GM23248 (cell line): ENCODE results near the gene SCYL1. TPM values are rescaled to one million over a fixed set of nuclear protein-coding genes. Genes with fewer than 3 reads are reported as not detected.

Experiments used
- DNase-seq: peaks from one replicate; pipeline ENCODE4 v3.0.0-alpha.2; 2015
- H2AFZ ChIP-seq: fragments of 200-600 bp; sonication (generic); 2 replicates; pipeline ENCODE4 v1.6.1; 2016; ENCODE audit warnings: antibody characterized with exemption
- H3F3A ChIP-seq: fragments of 200-600 bp; sonication (generic); 2 replicates; pipeline ENCODE4 v1.6.1; 2016; ENCODE audit warnings: mild to moderate bottlenecking, antibody characterized with exemption, mixed run types; ENCODE audit not compliant: insufficient read depth
- H3K27ac ChIP-seq: fragments of 200-600 bp; sonication (generic); 2 replicates; pipeline ENCODE4 v1.5.1; 2016; ENCODE audit warnings: mild to moderate bottlenecking
- H3K27me3 ChIP-seq: fragments of 200-600 bp; sonication (generic); replicated peaks from 2 replicates; pipeline ENCODE4 v1.6.1; 2016; ENCODE audit warnings: mild to moderate bottlenecking; ENCODE audit not compliant: insufficient read depth
- H3K36me3 ChIP-seq: fragments of 200-600 bp; sonication (generic); 2 replicates; pipeline ENCODE4 v1.6.1; 2016; ENCODE audit warnings: low read depth, mild to moderate bottlenecking
- H3K4me1 ChIP-seq: fragments of 200-600 bp; sonication (generic); 2 replicates; pipeline ENCODE4 v1.6.1; 2016; ENCODE audit warnings: mild to moderate bottlenecking; ENCODE audit not compliant: insufficient read depth
- H3K4me2 ChIP-seq: fragments of 200-600 bp; sonication (generic); one replicate; pipeline ENCODE4 v1.6.1; 2016; ENCODE audit warnings: mild to moderate bottlenecking; ENCODE audit not compliant: unreplicated experiment
- H3K4me3 ChIP-seq: fragments of 200-600 bp; sonication (generic); 2 replicates; pipeline ENCODE4 v1.5.1; 2016; ENCODE audit warnings: mild to moderate bottlenecking
- H3K79me2 ChIP-seq: fragments of 200-600 bp; sonication (generic); 2 replicates; pipeline ENCODE4 v1.6.1; 2016; ENCODE audit warnings: mild to moderate bottlenecking; ENCODE audit not compliant: insufficient read depth
- H3K9ac ChIP-seq: fragments of 200-600 bp; sonication (generic); 2 replicates; pipeline ENCODE4 v1.6.1; 2016; ENCODE audit warnings: mild to moderate bottlenecking
- H3K9me2 ChIP-seq: fragments of 200-600 bp; sonication (generic); 2 replicates; pipeline ENCODE4 v1.6.1; 2016; ENCODE audit warnings: mixed run types, mild to moderate bottlenecking, moderate library complexity; ENCODE audit not compliant: insufficient read depth
- H3K9me3 ChIP-seq: fragments of 200-600 bp; sonication (generic); one replicate; pipeline ENCODE4 v1.6.1; 2017; ENCODE audit warnings: low read depth
- H4K20me1 ChIP-seq: fragments of 200-600 bp; sonication (generic); 2 replicates; pipeline ENCODE4 v1.6.0; 2016; ENCODE audit not compliant: insufficient read depth
- EZH2 ChIP-seq: fragments of 200-600 bp; sonication (generic); IDR thresholded peaks from 2 replicates; pipeline ENCODE4 v1.6.1; 2018; ENCODE audit warnings: antibody characterized with exemption, mild to moderate bottlenecking; ENCODE audit not compliant: insufficient read depth, poor library complexity, severe bottlenecking
- EZH2phosphoT487 ChIP-seq: fragments of 200-600 bp; sonication (generic); IDR thresholded peaks from 2 replicates; pipeline ENCODE4 v1.6.1; 2018; ENCODE audit warnings: antibody characterized with exemption, moderate library complexity, mild to moderate bottlenecking, low read depth; ENCODE audit not compliant: insufficient read depth
- WGBS, 2 experiments: methylation state at CpG; one replicate each; pipeline ENCODE4 v1.1.6; 2015 to 2017; ENCODE audit warnings: low lambda C conversion rate in 2 of 2, low coverage in 1 of 2; ENCODE audit errors: missing lambda C conversion rate in 2 of 2; 5-methylcytosine and 5-hydroxymethylcytosine counted together
- in situ Hi-C: fragments of 300-500 bp; cut with MboI; formaldehyde crosslinking; loops from 2 replicates; pipeline ENCODE4 v1.15.0; 2020
- polyA plus RNA-seq: library from polyadenylated mRNA; unstranded; fragments of >200 nt; fragmentation: Nextera tagmentation; extraction: Ambion mirVana; gene quantifications from 2 replicates; pipeline ENCODE4 v1.2.1, GENCODE V29; 2016
- total RNA-seq: library from RNA; depleted of rRNA; stranded (reverse); fragments of >200 nt; shearing (Covaris generic); gene quantifications from 2 replicates; pipeline ENCODE4 v1.2.3, GENCODE V29; 2014; rRNA removed

SCYL1 gene
- total RNA-seq, result 115 and 133 TPM in 2 replicates
- polyA plus RNA-seq, result 90.7 and 98.6 TPM in 2 replicates

- H3K4me2 ChIP-seq, result peak within 1 kb of the TSS; percentile 100
- H3K9me2 ChIP-seq, result no peaks in the 10 kb centered on the region
- H3K9me3 ChIP-seq, result no peaks in the 10 kb centered on the region
- TF ChIP-seq EZH2phosphoT487, result no peak
- no peak for TF ChIP-seq EZH2
- H3K4me1 ChIP-seq, result peaks cover 18% of the 10 kb centered on the region
- WGBS, 2 experiments, result 4% methylated on average over 40 to 52 of the region's 82 CpGs
- H3K9ac ChIP-seq, result peak within 1 kb of the TSS; percentile 99
- peaks cover 24% of the 10 kb centered on the region for H3K36me3 ChIP-seq
- H3F3A ChIP-seq, result peaks cover 4% of the 10 kb centered on the region; the same call in 1 of the 2 replicates
- no peaks in the 10 kb centered on the region for H3K27me3 ChIP-seq
- H3K79me2 ChIP-seq, result peaks cover 50% of the 10 kb centered on the region
- DNase-seq, result peak; percentile 92
- peak within 1 kb of the TSS; percentile 92 for H3K4me3 ChIP-seq
- in situ Hi-C loops, result no loop called here
- H3K27ac ChIP-seq, result peak within 1 kb of the TSS; percentile 86
- H2AFZ ChIP-seq, result peak within 1 kb of the TSS; percentile 96
- no peaks in the 10 kb centered on the region for H4K20me1 ChIP-seq
Measured at GRCh38 chr11:65524741-65525545, at the start of gene SCYL1. TSS of gene SCYL1 (plus strand) at chr11:65525083. CDS start at chr11:65525154, 71 bp downstream.

- peaks cover 82% of the 10 kb centered on the region for H3K79me2 ChIP-seq
- no peaks in the 10 kb centered on the region for H3K36me3 ChIP-seq
- peak overlapping the region; percentile 99 for H3K27ac ChIP-seq
- WGBS, 2 experiments, result 11 to 13% methylated on average over 10 of the region's 10 CpGs
- peaks cover 58% of the 10 kb centered on the region for H3K4me1 ChIP-seq
- peak; percentile 62 for DNase-seq
- H4K20me1 ChIP-seq, result no peaks in the 10 kb centered on the region
- no peaks in the 10 kb centered on the region for H3K27me3 ChIP-seq
- no peak for TF ChIP-seq EZH2phosphoT487
- TF ChIP-seq EZH2, result no peak
- H3K4me2 ChIP-seq, result peak overlapping the region; percentile 93
- H3K9me2 ChIP-seq, result no peaks in the 10 kb centered on the region
- H3K9ac ChIP-seq, result peak overlapping the region; percentile 98
- no peak overlapping the region for H2AFZ ChIP-seq
- no peaks in the 10 kb centered on the region for H3K9me3 ChIP-seq
- in situ Hi-C loops, result no loop called here
- peaks cover 44% of the 10 kb centered on the region for H3F3A ChIP-seq
- H3K4me3 ChIP-seq, result peak overlapping the region; percentile 74
Measured at GRCh38 chr11:65476632-65477148, 48.2 kb upstream of the SCYL1 start.

DNA sequence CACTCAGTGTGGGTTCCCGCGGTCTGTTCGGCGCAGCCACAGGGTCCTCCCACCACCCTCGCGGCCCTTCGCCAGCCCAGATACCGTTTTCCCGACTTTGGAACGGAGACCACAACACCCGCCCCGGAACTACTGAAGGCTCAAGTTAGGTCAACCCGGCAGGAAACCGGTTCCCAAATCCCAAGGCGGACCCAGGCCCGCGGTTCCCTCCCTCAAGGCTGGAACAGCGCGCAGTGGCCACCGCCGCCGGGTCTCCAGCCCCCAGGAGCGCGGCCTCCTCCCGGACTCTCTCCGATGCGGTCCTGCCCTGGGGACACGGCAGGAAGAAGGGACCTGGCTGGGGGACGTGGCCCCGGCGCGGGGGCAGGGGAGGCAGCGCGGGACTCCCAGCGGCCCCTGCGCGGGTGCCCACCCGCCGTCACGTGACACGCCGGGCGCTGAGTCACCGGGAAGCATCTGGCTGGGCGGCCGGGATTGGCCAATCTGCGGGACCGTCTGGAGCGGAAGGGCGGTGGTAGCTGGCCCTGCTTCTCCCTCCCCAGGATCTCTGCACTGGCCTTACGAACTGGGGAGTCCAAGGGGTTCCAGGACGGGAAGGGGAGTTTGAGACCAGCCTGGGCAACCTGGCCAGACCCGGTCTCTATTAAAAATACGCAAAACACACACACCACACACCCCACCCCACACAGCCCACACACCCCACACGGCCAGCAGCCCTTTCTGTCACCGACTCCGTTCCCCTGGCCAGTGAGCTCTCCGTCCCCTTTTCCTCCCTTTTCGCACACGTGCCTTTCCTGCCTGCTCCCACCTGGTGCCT, 47.5 kb upstream of the SCYL1 start:
- H3K36me3 ChIP-seq, result no peaks in the 10 kb centered on the region
- peak overlapping the region; percentile 99 for H3K27ac ChIP-seq
- H3K27me3 ChIP-seq, result no peaks in the 10 kb centered on the region
- H2AFZ ChIP-seq, result no peak overlapping the region
- H3K9ac ChIP-seq, result peak overlapping the region; percentile 98
- peaks cover 84% of the 10 kb centered on the region for H3K79me2 ChIP-seq
- H3K9me3 ChIP-seq, result no peaks in the 10 kb centered on the region
- peak; percentile 99 for DNase-seq
- H3F3A ChIP-seq, result peaks cover 47% of the 10 kb centered on the region
- peak overlapping the region; percentile 93 for H3K4me2 ChIP-seq
- peak overlapping the region; percentile 74 for H3K4me3 ChIP-seq
- 0 to 1% methylated on average over 39 to 51 of the region's 60 CpGs for WGBS, 2 experiments
- H3K9me2 ChIP-seq, result no peaks in the 10 kb centered on the region
- peaks cover 62% of the 10 kb centered on the region for H3K4me1 ChIP-seq
- TF ChIP-seq EZH2phosphoT487 (no peak), EZH2 (no peak)
- no peaks in the 10 kb centered on the region for H4K20me1 ChIP-seq
- in situ Hi-C loops, result no loop called here
